GM21723 (cell line): Measurements from ENCODE around the gene NRN1L.

Source experiments
- ATAC-seq: cut with Tn5 transposase; IDR thresholded peaks from one replicate; pipeline ENCODE4 v1.9.1; 2021; ENCODE audit warnings: mild to moderate bottlenecking, moderate library complexity; ENCODE audit not compliant: unreplicated experiment

NRN1L gene

DNA sequence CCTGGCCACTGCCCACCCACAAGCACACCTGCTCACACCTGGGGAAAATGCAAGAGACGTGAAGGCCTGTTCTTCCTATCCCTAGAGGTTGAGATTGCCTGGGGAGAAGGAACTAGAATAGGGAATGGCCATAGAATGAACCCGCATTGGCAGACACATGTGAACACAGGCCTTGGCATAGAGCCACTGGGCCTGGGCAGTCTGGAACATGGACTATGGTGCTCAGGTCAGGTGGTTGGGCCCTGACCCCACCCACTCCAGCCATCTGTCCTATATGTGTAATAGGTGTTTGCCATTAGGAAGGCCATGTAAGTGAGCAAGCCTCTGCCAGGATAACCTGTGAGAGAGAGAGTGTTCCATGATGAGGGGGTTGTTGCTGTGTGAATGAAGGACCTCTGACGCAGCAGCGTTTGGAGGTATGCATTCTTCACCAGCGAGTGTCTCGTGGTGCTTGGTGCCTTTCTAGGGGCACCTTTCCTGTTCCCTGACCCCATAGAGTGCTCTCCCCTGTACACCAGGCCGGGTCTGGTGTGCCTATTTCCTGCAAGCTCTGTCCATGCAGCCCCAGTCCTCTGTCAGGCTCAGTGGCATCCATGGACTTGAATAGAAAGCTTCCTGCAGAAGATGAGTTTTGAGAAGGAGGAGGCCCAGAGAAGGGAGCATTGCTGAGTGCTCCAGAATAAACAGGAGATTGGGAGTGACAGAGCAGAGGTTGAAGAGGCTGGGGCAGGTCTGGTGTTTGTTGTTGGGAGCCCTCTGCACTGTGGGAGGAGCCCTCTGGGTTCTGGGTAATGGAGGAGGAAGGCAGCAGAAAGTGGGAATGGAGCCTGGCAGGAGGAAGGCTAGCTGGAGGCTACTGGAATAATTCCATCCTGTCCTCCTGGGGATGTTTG, 31.4 kb downstream of the NRN1L start:
- no peak for ATAC-seq

DNA sequence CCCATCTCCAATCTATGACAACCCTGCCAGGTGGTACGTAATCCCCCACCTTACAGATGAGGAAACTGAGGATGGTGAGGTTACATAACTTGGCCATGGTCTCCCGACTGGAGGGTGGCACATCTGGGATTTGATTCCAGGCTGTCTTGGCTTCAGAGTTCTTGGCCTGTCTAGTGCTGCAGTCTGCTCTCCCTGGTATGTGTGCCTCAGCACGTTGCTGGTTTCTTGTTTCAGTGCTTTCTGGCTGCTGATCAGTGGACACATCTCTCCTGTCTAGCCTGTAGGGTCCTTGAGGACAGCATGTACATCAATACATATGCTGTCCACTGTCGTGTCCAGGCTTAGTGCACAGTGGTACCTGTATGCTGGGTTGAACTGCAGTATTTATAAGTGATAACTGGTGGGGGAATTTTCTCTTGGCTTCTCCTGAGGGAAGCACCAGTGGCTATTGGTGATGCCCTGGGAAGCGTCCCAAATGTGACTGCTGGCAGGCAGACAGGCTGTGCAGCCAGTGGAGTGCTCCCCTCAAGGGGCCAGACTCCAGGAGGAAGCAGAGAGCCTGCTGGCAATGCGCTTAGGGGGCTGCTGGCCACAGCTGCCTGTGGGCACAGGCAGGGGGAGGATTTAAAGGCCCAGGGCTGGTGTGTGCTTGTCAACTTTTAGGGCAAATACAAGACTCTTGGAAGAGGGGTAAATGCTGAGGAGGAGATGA, 32.6 kb downstream of the NRN1L start:
- ATAC-seq, result no peak

DNA sequence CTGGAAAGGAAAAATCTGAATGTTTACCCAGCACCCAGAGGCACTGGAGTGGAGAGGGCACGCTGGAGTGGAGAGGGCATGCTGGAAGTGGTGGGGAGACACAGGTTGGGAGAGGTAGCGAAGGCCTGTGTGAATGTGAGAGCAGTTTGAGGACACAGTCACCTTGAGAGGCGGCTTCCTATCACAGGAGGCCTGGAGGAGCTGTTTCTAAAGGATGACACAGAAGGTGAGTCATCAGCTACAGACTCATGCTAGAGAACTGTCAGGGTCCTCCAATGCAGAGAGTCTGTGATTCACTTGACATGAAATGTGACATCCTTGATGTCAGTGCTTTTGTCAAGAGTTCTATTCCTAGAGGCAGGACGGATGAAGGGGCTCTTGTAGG, 33.2 kb downstream of the NRN1L start:
- no peak for ATAC-seq

DNA sequence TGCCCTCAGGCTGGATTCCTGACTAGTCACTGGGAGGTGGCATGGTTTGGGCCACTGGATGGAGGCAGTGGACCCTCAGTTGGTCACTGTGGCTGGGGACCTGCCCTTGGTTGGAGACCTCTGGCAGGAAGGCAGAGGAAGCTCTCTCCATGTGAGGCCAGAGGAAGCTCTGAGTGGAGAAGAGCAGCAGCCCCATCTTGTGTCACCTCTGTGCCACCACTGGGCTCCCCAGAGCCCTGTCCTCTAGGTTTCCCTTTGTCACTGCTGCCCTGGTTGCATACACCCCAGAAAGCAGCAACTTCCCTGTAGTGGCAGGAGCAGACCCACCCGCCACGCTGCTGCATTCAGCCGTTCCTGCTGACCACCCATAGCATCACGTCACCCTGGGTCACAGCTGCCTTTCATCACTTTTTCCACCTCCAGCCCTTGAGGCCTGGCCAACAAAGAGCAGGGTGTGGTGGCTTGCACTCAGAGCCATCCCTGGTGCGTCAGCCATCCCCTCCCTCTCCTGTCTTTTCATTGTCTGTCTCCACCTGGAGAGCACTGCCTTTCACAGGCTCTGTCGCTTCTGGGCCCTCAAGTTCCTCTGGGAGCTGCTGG, 35.0 kb downstream of the NRN1L start:
- ATAC-seq, result no peak

DNA sequence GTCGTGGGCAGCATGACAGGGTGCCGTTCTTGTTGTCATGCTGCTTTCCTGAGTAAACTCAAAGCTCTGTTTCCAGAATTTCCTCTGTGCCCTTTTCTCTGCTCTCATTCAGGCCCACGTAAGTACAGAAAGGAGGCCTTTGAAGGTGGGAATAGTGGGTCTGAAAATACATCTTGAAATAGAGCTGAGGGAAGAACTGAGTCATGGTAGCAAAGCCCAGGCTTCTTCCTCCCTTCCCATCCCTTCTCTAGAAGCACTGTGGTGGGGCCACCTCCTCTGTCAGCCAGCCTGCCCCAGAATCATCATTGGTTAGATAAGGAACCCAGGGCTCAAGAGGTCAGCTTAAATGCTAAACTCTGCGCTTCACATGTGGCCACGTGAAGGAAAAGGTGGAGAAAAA, 37.5 kb downstream of the NRN1L start:
- no peak for ATAC-seq

DNA sequence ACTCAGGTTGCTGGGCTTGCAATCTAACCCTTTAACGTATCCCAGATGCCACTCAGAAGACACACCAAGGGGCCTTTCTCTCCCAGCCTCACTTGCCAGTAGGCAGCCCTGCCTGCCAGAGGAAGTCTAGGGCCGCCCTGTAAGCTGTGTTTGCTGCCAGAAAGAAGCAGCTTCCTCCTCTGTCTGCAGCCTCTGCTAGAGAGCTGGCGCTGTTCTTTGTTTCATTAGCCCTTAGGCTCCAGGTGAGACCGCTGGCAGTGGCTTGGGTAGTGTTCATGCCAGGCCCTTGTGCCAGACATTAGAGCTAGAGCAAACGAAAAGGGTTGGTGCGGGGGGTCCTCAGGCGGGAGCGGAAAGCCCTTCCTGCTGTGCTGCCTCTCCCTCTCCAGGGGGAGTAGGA, 38.1 kb downstream of the NRN1L start:
- ATAC-seq, result no peak

DNA sequence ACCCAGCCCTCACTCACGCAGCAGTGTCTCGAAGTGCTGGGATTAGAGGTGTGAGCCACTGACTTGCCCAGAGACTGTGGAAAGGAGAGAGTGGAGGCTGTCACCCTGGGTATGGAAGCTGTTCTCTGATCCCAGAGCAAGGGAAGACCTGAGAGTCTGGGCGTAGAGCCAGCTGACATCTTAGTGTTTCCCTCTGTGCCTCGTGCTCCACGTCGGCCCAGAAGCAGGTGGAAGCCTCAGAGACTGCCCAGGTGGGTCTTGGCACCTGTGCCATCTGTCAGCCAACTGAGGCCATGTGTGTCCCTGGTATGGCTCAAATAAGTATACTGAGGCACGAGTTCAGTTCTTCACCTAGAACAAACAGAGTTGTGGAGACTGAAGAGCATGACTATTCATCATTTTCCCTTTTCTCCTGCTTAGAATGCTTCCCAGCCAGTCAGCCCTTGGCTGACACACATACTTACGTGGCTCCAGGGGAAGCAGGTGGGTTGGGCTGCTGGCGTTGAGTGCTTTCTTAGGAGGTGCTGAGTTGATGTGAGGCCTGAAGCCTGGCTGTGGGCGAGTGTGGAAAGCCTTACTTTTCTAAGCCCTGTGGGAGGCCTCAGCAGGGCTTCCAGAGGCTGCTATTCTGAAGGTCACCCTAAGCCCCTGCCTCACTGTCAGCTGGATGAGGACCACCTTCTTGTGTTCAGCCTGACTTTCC, 38.9 kb downstream of the NRN1L start:
- ATAC-seq, result no peak

DNA sequence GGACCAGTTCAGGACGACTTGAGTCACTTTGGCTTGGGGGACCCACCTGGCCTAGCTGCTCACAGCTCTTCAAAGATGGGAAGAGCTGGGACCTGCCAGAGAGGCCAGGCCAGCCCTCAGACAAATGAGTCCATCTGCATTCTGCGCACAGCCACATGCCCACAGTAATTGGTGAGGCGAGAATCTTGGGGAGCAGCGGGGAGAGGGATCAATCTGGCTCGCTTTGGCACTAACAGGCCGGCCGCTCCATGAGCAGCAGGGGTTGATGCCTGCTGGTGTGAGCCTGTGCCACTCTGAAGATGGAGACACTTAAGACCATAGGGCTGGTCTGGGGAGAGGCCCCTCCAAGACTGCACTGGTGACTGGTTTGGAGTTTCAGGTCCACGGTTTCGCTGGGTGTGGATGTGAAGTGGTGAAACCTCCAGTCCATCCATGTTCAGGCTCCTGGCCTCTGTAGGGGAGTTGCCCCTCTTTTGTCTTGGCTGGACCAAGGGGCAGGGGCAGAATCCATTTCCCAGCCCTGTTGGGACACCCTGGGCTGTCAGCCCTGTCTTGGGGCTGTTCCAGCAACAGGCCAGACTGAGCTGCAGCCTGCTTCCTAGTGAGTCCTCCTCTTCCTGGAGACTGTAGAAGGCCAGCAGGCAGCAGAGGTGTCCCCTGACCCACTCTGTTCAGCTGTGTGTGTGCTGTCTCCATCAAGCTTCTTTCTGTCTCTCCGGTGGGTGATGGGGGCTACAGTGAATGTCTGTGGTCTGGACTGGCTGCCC, 39.6 kb downstream of the NRN1L start:
- ATAC-seq, result no peak

DNA sequence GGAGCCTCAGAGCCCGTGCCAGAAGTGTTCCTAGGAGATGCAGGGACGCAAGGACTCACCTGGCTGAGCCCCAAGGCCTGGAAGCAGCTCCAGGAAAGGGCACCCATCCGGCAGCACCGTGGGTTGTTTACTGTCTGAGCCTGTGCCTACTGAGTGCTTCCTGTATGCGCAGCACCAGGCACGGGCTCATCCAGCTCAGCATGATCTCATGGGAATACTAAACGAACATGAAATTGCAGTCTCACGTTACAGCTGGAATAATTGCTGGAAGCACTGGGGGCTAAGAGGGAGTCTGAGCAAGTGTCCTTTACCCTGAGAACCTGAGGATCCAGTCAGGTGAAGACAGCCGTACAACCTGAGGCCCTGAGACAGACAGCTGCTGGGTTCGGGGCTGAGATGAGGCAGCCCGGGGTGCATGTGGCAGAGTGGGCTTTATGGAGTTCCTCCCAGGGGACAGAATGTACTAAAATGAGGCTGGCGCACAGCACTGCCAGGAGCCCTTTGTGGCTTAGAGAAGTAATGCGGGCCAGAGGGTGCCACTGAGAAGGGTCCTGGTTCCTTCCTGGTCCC, 41.6 kb downstream of the NRN1L start:
- no peak for ATAC-seq

DNA sequence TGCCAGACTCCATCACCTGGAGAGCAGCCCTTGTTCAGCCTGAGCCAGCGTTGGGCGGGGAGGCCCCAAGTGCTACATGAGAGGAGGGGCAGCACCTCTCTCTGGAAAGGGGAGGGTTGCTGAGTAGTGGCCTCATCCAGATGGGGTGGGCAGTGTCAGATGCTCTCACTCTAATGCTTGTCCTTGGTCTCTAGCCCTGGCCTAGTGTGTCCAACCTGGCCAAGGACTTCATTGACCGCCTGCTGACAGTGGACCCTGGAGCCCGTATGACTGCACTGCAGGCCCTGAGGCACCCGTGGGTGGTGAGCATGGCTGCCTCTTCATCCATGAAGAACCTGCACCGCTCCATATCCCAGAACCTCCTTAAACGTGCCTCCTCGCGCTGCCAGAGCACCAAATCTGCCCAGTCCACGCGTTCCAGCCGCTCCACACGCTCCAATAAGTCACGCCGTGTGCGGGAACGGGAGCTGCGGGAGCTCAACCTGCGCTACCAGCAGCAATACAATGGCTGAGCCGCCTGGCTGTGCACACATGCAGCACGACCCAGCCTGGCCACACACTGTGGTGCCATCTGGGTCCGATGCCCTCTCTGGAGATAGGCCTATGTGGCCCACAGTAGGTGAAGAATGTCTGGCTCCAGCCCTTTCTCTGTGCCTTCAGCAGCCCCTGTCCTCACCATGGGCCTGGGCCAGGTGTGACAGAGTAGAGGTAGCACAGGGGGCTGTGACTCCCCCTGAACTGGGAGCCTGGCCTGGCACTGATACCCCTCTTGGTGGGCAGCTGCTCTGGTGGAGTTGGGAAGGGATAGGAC, 42.7 kb downstream of the NRN1L start:
- no peak for ATAC-seq

DNA sequence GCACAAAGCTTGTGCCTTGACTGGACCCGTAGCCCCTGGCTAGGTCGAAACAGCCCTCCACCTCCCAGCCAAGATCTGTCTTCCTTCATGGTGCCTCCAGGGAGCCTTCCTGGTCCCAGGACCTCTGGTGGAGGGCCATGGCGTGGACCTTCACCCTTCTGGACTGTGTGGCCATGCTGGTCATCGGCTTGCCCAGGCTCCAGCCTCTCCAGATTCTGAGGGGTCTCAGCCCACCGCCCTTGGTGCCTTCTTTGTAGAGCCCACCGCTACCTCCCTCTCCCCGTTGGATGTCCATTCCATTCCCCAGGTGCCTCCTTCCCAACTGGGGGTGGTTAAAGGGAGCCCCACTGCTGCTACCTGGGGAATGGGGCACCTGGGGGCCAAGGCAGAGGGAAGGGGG, 43.5 kb downstream of the NRN1L start:
- ATAC-seq, result no peak

DNA sequence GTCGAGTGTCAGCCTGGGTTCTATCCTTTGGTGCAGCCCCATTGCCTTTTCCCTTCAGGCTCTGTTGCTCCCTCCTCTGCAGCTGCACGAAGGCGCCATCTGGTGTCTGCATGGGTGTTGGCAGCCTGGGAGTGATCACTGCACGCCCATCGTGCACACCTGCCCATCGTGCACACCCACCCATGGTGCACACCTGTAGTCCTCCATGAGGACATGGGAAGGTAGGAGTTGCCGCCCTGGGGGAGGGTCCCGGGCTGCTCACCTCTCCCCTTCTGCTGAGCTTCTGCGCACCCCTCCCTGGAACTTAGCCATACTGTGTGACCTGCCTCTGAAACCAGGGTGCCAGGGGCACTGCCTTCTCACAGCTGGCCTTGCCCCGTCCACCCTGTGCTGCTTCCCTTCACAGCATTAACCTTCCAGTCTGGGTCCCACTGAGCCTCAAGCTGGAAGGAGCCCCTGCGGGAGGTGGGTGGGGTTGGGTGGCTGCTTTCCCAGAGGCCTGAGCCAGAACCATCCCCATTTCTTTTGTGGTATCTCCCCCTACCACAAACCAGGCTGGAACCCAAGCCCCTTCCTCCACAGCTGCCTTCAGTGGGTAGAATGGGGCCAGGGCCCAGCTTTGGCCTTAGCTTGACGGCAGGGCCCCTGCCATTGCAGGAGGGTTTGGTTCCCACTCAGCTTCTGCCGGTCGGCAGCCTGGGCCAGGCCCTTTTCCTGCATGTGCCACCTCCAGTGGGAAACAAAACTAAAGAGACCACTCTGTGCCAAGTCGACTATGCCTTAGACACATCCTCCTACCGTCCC, 44.1 kb downstream of the NRN1L start:
- no peak for ATAC-seq

DNA sequence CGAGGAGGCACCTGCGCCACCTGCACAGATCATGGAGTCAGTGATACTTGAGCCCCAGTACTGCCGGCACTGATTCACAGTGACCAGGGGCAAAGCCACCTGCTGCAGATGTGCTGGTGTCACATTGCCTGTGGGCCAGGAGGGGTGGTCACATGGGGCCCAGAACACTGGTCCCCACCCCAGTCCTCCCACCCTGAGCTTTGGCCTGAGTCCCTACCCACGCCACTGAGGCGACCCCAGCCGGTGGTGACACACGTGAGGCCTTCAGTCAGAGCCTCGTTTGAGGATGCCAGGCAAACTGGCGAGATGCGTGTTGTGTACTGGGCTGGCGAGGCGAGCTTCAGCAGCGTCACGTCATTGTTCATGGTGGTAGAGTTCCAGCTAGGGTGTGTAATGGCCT, 45.5 kb downstream of the NRN1L start:
- ATAC-seq, result no peak

DNA sequence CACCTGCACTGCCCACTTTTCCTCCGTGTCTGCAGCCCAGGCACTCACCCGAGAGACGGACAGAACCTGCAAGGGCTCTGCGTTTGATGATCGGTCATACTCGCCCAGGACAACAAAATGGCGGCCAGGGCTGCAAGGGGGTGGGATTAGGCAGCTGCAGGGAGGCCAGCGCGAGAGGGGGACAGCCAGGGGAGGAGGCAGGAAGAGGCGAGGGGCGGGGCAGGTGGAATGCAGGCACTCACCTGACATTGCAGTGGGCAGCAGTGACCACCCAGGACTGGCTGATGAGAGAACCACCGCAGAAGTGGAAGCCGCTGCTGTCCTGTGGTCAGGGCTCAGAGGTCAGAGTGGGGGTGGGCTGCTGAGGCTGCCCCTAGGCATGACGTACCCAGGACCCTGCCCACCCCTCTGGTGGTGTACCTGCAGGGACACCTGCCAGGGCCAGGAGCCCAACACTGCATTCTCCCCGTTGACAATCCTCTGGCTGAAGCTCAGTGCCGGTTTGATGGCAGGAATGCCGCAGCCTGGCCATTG, 46.1 kb downstream of the NRN1L start:
- no peak for ATAC-seq

DNA sequence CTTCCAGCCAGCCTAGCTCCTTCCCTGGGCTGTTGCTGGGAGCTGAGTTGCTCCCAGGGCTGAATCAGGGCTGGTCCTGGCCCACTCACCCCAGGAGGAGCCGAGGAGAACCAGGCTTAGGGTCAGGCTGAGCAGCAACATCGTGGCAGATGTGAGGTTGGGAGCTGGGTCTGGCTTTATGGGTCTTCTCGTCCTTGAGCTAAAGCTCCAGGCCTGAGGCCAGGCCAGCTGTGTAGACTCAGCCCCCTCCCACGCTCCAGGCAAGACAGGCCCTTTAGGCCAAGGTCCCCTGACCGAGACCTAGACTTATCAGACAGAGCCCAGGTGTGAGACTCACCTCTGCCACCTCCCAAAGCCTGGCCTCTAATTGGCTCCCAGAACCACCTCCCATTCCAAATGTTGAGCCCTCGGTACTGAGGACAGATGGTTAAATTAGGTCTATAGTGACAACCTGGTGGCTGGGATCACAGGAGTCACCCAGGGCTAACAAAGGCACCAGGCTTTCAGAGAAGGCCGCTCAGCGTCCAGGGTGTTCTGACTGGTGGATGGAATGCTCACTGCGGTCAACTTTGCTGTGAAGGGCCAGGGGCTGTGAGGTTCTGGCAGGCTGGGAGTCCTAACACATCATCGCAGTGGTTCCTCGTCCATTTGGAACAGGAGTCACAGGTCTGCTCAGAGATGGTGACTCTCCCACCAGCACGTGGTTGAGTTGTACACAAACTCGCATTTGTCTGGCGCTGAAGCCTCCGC, 47.2 kb downstream of the NRN1L start, which contains the start of gene CTRL:
Gene CTRL, minus strand, starts transcription at position 151 of the 750 bp plus-strand sequence. Its CDS starts 10 bp downstream, at position 141.
- no peak for ATAC-seq

DNA sequence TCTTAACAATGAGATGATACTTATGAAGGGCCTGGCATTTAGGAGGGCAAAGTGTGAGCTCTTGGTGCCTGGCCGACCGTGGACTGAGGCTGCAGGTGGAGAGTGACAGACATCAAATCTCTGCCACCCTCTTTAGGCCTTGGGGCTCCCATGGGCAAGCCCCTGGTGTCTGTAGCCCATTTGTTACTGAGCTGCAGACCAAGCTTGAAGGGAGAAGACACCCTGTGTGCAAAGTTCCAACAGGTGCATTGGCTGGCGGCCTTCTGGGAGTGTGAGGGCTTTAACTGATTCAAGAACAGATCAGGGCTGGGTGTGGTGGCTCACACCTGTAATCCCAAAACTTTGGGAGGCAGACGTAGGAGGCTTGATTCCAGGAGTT, 47.8 kb downstream of the NRN1L start:
- no peak for ATAC-seq

DNA sequence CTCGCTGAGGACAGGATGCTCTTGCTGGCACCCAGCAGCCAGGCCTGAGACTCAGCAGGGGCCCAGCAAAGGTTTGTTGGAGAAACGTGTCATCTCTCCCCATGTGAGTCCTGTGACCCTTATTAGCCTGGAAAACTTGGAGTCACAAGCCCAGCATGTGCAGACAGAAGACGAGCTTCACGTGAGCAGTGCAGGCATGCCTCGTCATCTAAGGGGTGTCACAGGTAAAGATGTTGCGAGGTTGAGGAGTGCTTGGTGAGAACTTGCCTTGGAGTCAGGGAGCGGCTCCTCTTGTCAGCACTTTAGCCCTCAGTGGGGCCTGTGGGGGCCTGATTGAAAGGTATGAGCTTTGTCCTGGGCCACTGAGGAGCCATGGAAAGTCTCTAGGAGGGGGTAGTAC, 49.1 kb downstream of the NRN1L start:
- no peak for ATAC-seq
